ENCODE data around the gene PRLR.

The PRLR gene

GRCh38 chr5:35047785-35048404 is 182.4 kb downstream of the PRLR start, which contains the start of gene AGXT2:
AGXT2 (minus strand) TSS chr5:35047949; CDS start chr5:35047892, 57 bp downstream.
- no peak for DNase-seq
- no peaks in the 10 kb centered on the region for H3K36me3 ChIP-seq (ENCODE audit: insufficient read depth, low read length)
- H4K20me1 ChIP-seq (ENCODE audit: insufficient read depth, low read length): no peaks in the 10 kb centered on the region
- TF ChIP-seq EZH2 (IDR thresholded peaks at IDR 0.05; ENCODE audit: borderline replicate concordance, low read depth, low read length, severe bottlenecking) (no peak), CTCF (IDR thresholded peaks at IDR 0.05; ENCODE audit: borderline replicate concordance, extremely low read depth, low read length, poor library complexity, severe bottlenecking) (no peak)
- H3K27ac ChIP-seq (ENCODE audit: low read length): no peak within 1 kb of the TSS
- H3K9ac ChIP-seq (ENCODE audit: low read depth, low read length): no peak within 1 kb of the TSS
- no peak within 1 kb of the TSS for H3K4me3 ChIP-seq (ENCODE audit: low read depth in 1 of 2, low read length in 2 of 2)
- no peaks in the 10 kb centered on the region for H3K9me3 ChIP-seq (ENCODE audit: insufficient read depth, low read length, severe bottlenecking)
- H2AFZ ChIP-seq (ENCODE audit: low read depth, low read length): no peak within 1 kb of the TSS
- no peak for ATAC-seq (ENCODE audit: insufficient read depth, low read depth)
- H3K4me1 ChIP-seq (ENCODE audit: insufficient read depth, low read length): no peaks in the 10 kb centered on the region
- no peak within 1 kb of the TSS for H3K4me2 ChIP-seq (ENCODE audit: insufficient read depth, low read length)
- H3K27me3 ChIP-seq (ENCODE audit: insufficient read depth, low read length, poor library complexity): no peaks in the 10 kb centered on the region
- H3K79me2 ChIP-seq (ENCODE audit: insufficient read depth, low read length): no peaks in the 10 kb centered on the region

GRCh38 chr5:35046774-35047173 is 183.5 kb downstream of the PRLR start:
- no peaks in the 10 kb centered on the region for H3K4me1 ChIP-seq (ENCODE audit: insufficient read depth, low read length)
- no peaks in the 10 kb centered on the region for H3K27me3 ChIP-seq (ENCODE audit: insufficient read depth, low read length, poor library complexity)
- H3K4me3 ChIP-seq (ENCODE audit: low read depth in 1 of 2, low read length in 2 of 2): no peak overlapping the region
- no peak overlapping the region for H3K27ac ChIP-seq (ENCODE audit: low read length)
- no peaks in the 10 kb centered on the region for H4K20me1 ChIP-seq (ENCODE audit: insufficient read depth, low read length)
- ATAC-seq (ENCODE audit: insufficient read depth, low read depth): no peak
- no peak for DNase-seq
- no peak for TF ChIP-seq EZH2 (IDR thresholded peaks at IDR 0.05; ENCODE audit: borderline replicate concordance, low read depth, low read length, severe bottlenecking)
- TF ChIP-seq CTCF (IDR thresholded peaks at IDR 0.05; ENCODE audit: borderline replicate concordance, extremely low read depth, low read length, poor library complexity, severe bottlenecking): no peak
- H2AFZ ChIP-seq (ENCODE audit: low read depth, low read length): no peak overlapping the region
- no peaks in the 10 kb centered on the region for H3K36me3 ChIP-seq (ENCODE audit: insufficient read depth, low read length)
- no peak overlapping the region for H3K4me2 ChIP-seq (ENCODE audit: insufficient read depth, low read length)
- no peaks in the 10 kb centered on the region for H3K79me2 ChIP-seq (ENCODE audit: insufficient read depth, low read length)
- no peaks in the 10 kb centered on the region for H3K9me3 ChIP-seq (ENCODE audit: insufficient read depth, low read length, severe bottlenecking)
- H3K9ac ChIP-seq (ENCODE audit: low read depth, low read length): no peak overlapping the region

GRCh38 chr5:35045280-35045679 is 185.0 kb downstream of the PRLR start:
- no peak for TF ChIP-seq CTCF (IDR thresholded peaks at IDR 0.05; ENCODE audit: borderline replicate concordance, extremely low read depth, low read length, poor library complexity, severe bottlenecking)
- TF ChIP-seq EZH2 (IDR thresholded peaks at IDR 0.05; ENCODE audit: borderline replicate concordance, low read depth, low read length, severe bottlenecking): no peak
- no peaks in the 10 kb centered on the region for H3K36me3 ChIP-seq (ENCODE audit: insufficient read depth, low read length)
- no peak overlapping the region for H3K27ac ChIP-seq (ENCODE audit: low read length)
- H3K27me3 ChIP-seq (ENCODE audit: insufficient read depth, low read length, poor library complexity): peaks cover 3% of the 10 kb centered on the region
- no peaks in the 10 kb centered on the region for H4K20me1 ChIP-seq (ENCODE audit: insufficient read depth, low read length)
- H2AFZ ChIP-seq (ENCODE audit: low read depth, low read length): no peak overlapping the region
- no peak overlapping the region for H3K9ac ChIP-seq (ENCODE audit: low read depth, low read length)
- no peak overlapping the region for H3K4me2 ChIP-seq (ENCODE audit: insufficient read depth, low read length)
- ATAC-seq (ENCODE audit: insufficient read depth, low read depth) (no peak), DNase-seq (no peak)
- H3K9me3 ChIP-seq (ENCODE audit: insufficient read depth, low read length, severe bottlenecking): no peaks in the 10 kb centered on the region
- H3K79me2 ChIP-seq (ENCODE audit: insufficient read depth, low read length): no peaks in the 10 kb centered on the region
- no peak overlapping the region for H3K4me3 ChIP-seq (ENCODE audit: low read depth in 1 of 2, low read length in 2 of 2)
- no peaks in the 10 kb centered on the region for H3K4me1 ChIP-seq (ENCODE audit: insufficient read depth, low read length)
